Measurements from ENCODE around the gene RCN1.

GRCh38 chr11:32153747-32154146 lies 62.9 kb downstream of the RCN1 start:
- no peak for TF ChIP-seq CTCF (IDR thresholded peaks at IDR 0.05; ENCODE audit: low read depth, low read length)
- no peak for TF ChIP-seq EZH2phosphoT487 (IDR thresholded peaks at IDR 0.05; ENCODE audit: low read depth)

Data from OCI-LY3 (cell line).